HG03064 (cell line): Measurements from ENCODE around the gene ITSN2.

ENCODE experiments used
- ATAC-seq: cut with Tn5 transposase; IDR thresholded peaks from one replicate; pipeline ENCODE4 v1.9.1; 2021; ENCODE audit warnings: low read depth; ENCODE audit not compliant: unreplicated experiment

ITSN2 gene

GRCh38 chr2:24273598-24273997 lies 86.7 kb downstream of the ITSN2 start:
- ATAC-seq, result no peak

- ATAC-seq, result no peak
Observed at GRCh38 chr2:24272907-24273306, 87.4 kb downstream of the ITSN2 start.

- ATAC-seq, result no peak
Observed at GRCh38 chr2:24272161-24272802, 88.1 kb downstream of the ITSN2 start.

GRCh38 chr2:24269265-24269664 lies 91.1 kb downstream of the ITSN2 start:
- no peak for ATAC-seq

- no peak for ATAC-seq
Observed at GRCh38 chr2:24265212-24265611, 95.1 kb downstream of the ITSN2 start.

GRCh38 chr2:24262421-24262970 lies 97.8 kb downstream of the ITSN2 start:
- ATAC-seq, result no peak

GRCh38 chr2:24261441-24261840 lies 98.9 kb downstream of the ITSN2 start:
- ATAC-seq, result no peak

- ATAC-seq, result no peak
Observed at GRCh38 chr2:24259316-24259715, 101.0 kb downstream of the ITSN2 start.

GRCh38 chr2:24258718-24259117 lies 101.6 kb downstream of the ITSN2 start:
- ATAC-seq, result no peak

GRCh38 chr2:24253303-24253919 lies 106.9 kb downstream of the ITSN2 start:
- ATAC-seq, result no peak

- ATAC-seq, result no peak
Observed at GRCh38 chr2:24247592-24247991, 112.7 kb downstream of the ITSN2 start.

GRCh38 chr2:24247164-24247563 lies 113.2 kb downstream of the ITSN2 start:
- no peak for ATAC-seq

- ATAC-seq, result no peak
Observed at GRCh38 chr2:24245986-24246776, 114.2 kb downstream of the ITSN2 start.

- no peak for ATAC-seq
Observed at GRCh38 chr2:24241528-24241927, 118.8 kb downstream of the ITSN2 start.

GRCh38 chr2:24239553-24239952 lies 120.8 kb downstream of the ITSN2 start:
- ATAC-seq, result no peak

- no peak for ATAC-seq
Observed at GRCh38 chr2:24238158-24238557, 122.2 kb downstream of the ITSN2 start.

- no peak for ATAC-seq
Observed at GRCh38 chr2:24237313-24237712, 123.0 kb downstream of the ITSN2 start.

- ATAC-seq, result no peak
Observed at GRCh38 chr2:24233321-24233720, 127.0 kb downstream of the ITSN2 start.

GRCh38 chr2:24231461-24231881 lies 128.9 kb downstream of the ITSN2 start:
- no peak for ATAC-seq

- no peak for ATAC-seq
Observed at GRCh38 chr2:24228470-24228869, 131.9 kb downstream of the ITSN2 start.

GRCh38 chr2:24225499-24226242 lies 134.7 kb downstream of the ITSN2 start:
- no peak for ATAC-seq
